ENCODE data around the gene NUDT16L1.

GRCh38 chr16:4688674-4689045, 4.7 kb upstream of the NUDT16L1 start:
- TF ChIP-seq, protein P1, sequence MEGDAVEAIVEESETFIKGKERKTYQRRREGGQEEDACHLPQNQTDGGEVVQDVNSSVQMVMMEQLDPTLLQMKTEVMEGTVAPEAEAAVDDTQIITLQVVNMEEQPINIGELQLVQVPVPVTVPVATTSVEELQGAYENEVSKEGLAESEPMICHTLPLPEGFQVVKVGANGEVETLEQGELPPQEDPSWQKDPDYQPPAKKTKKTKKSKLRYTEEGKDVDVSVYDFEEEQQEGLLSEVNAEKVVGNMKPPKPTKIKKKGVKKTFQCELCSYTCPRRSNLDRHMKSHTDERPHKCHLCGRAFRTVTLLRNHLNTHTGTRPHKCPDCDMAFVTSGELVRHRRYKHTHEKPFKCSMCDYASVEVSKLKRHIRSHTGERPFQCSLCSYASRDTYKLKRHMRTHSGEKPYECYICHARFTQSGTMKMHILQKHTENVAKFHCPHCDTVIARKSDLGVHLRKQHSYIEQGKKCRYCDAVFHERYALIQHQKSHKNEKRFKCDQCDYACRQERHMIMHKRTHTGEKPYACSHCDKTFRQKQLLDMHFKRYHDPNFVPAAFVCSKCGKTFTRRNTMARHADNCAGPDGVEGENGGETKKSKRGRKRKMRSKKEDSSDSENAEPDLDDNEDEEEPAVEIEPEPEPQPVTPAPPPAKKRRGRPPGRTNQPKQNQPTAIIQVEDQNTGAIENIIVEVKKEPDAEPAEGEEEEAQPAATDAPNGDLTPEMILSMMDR (IDR thresholded peaks at IDR 0.05) = no peak
- no peak for TF ChIP-seq POLR2A (IDR thresholded peaks at IDR 0.05)

Measured in testis (tissue), 2 donors.